ENCODE data around the gene SERPINA7.
A peak's percentile ranks its signal among the peaks of the same experiment; 100 is the strongest.

- TF ChIP-seq CTCF (IDR thresholded peaks at IDR 0.05; ENCODE audit: low read depth, low read length) (peak; percentile 46), EZH2phosphoT487 (IDR thresholded peaks at IDR 0.05; ENCODE audit: low read depth) (no peak)
Measured at GRCh38 chrX:106035064-106035463, 3.5 kb downstream of the SERPINA7 start.

Measured in OCI-LY3 (cell line).